SK-N-MC (cell line): ENCODE measurements around the gene KCNK13.

Experiments used
- EZH2 ChIP-seq: fragments of 200-600 bp; sonication (generic); IDR thresholded peaks from one replicate; pipeline ENCODE4 v1.6.1; 2017; ENCODE audit warnings: antibody characterized with exemption
- POLR2AphosphoS5 ChIP-seq: IDR thresholded peaks from 2 replicates; pipeline ENCODE4 v1.6.1; 2012; ENCODE audit warnings: mild to moderate bottlenecking, low read depth, low read length, borderline replicate concordance

DNA sequence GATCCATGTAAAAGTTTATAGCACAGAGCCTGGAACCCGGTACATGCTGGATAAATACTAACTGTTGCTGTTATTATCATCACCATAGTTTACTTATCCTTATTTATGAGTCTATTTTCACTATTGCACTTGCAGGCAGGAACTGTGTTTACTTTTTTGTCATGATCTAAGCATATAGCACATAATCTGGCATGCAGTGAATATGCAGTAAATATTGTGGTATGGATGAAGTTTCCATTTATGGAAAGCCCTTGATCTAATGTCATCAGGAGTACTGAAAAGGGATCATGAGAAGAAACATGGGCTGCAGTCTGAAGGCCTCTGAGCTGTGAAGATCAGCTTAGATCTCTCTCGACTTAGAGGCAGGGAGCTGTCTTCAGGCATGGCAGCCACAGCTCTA, 91.6 kb downstream of the KCNK13 start:
- no peak for TF ChIP-seq POLR2AphosphoS5
- no peak for TF ChIP-seq EZH2
